Measurements from ENCODE around the gene OPA1.

The OPA1 gene

GRCh38 chr3:193640165-193640715 is 47.2 kb downstream of the OPA1 start:
- no peaks in the 10 kb centered on the region for H3K9me3 ChIP-seq (ENCODE audit: severe bottlenecking)
- no peaks in the 10 kb centered on the region for H3K27me3 ChIP-seq (ENCODE audit: insufficient read depth, low read depth, severe bottlenecking)
- DNase-seq = no peak
- TF ChIP-seq CTCF (IDR thresholded peaks at IDR 0.05; ENCODE audit: low read depth, low read length) = no peak
- no peaks in the 10 kb centered on the region; the same call in 1 of the 2 replicates for H3K36me3 ChIP-seq
- H3K27ac ChIP-seq = no peak overlapping the region
- H3K4me3 ChIP-seq (ENCODE audit: low read depth, low read length) = no peak overlapping the region

GRCh38 chr3:193640728-193641439 is 47.9 kb downstream of the OPA1 start:
- no peak for TF ChIP-seq CTCF (IDR thresholded peaks at IDR 0.05; ENCODE audit: low read depth, low read length)
- DNase-seq = no peak
- Histone ChIP-seq H3K27me3 (ENCODE audit: insufficient read depth, low read depth, severe bottlenecking) (no peaks in the 10 kb centered on the region), H3K36me3 (no peaks in the 10 kb centered on the region; the same call in 1 of the 2 replicates), H3K4me3 (ENCODE audit: low read depth, low read length) (no peak overlapping the region), H3K9me3 (ENCODE audit: severe bottlenecking) (no peaks in the 10 kb centered on the region), H3K27ac (no peak overlapping the region)

DNA sequence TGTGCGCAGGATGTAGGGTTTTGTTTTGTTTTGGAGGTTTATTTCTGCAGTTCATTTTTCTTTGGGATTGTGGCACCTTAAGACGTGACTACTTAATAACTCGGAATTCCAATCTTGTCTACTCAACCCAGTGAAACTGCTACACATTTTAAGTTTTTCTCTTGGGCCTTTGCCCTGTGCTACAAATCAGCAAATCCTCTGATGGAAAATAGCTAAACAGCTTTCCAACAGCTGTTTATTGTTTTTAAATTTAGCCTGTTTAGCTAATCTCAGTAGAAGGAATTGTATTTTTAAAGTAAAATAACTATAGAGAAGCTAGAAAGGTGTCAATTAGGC is 48.4 kb downstream of the OPA1 start:
- H3K4me3 ChIP-seq (ENCODE audit: low read depth, low read length) = no peak overlapping the region
- H3K27ac ChIP-seq = no peak overlapping the region
- no peaks in the 10 kb centered on the region; the same call in 1 of the 2 replicates for H3K36me3 ChIP-seq
- no peaks in the 10 kb centered on the region for H3K27me3 ChIP-seq (ENCODE audit: insufficient read depth, low read depth, severe bottlenecking)
- no peaks in the 10 kb centered on the region for H3K9me3 ChIP-seq (ENCODE audit: severe bottlenecking)
- no peak for DNase-seq
- no peak for TF ChIP-seq CTCF (IDR thresholded peaks at IDR 0.05; ENCODE audit: low read depth, low read length)

DNA sequence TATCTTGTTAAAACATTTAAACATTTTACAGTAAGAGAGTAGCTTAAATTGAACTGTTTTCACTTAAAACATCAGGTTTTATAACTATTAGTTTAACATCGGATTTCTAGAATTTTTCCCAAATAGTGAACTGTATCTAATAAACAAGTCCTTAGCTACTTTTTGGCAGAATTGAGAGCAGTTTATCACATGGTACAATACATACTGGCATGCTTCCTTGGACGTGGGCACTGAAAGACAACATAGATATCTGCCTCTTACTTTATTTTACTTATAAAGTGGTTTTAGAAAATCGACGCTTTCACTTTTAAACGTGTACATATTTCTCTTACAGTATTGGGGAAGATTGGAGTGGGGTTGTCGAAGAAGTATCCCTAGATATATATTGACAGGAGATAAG is 52.8 kb downstream of the OPA1 start:
- TF ChIP-seq CTCF (IDR thresholded peaks at IDR 0.05; ENCODE audit: low read depth, low read length) = no peak
- no peaks in the 10 kb centered on the region for H3K27me3 ChIP-seq (ENCODE audit: insufficient read depth, low read depth, severe bottlenecking)
- no peaks in the 10 kb centered on the region for H3K9me3 ChIP-seq (ENCODE audit: severe bottlenecking)
- no peak for DNase-seq
- H3K27ac ChIP-seq = no peak overlapping the region
- H3K36me3 ChIP-seq = no peaks in the 10 kb centered on the region; the same call in 1 of the 2 replicates
- no peak overlapping the region for H3K4me3 ChIP-seq (ENCODE audit: low read depth, low read length)

DNA sequence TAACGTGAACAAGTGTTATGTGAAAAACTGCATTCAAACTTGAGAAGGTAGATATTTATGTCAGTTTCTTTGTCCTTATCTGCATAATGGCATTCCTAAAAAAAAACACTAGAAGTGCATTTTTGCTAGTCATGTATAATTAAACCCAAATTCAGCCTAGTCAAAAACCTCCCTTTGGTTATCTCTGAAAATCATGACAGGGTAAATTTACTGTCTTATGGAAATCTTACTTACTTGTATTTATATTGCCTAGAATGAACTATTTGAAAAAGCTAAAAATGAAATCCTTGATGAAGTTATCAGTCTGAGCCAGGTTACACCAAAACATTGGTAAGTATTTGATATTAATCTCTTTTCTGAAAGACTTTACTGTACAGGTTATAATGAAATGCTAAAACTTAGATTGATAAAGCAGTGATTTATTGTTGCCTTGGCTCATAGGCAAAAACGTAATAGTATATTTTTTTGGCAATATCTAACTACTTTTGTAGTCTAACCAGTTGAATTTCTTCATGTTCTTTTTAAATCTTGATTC is 55.6 kb downstream of the OPA1 start:
- Histone ChIP-seq H3K27ac (no peak overlapping the region), H3K27me3 (ENCODE audit: insufficient read depth, low read depth, severe bottlenecking) (no peaks in the 10 kb centered on the region), H3K36me3 (no peaks in the 10 kb centered on the region), H3K4me3 (ENCODE audit: low read depth, low read length) (no peak overlapping the region), H3K9me3 (ENCODE audit: severe bottlenecking) (no peaks in the 10 kb centered on the region)
- TF ChIP-seq CTCF (IDR thresholded peaks at IDR 0.05; ENCODE audit: low read depth, low read length) = no peak
- DNase-seq = no peak

Measured in WERI-Rb-1 (cell line).